RWPE2 (cell line): ENCODE measurements around the gene CHD3.

Experiments
- ATAC-seq: fragments of 200-7000 bp; cut with Tn5 transposase; 3 replicates; pipeline ENCODE4 v1.9.1; 2021; ENCODE audit warnings: low read depth
- DNase-seq: peaks from one replicate; pipeline ENCODE4 v3.0.0-alpha.2; 2020; ENCODE audit warnings: low spot score
- H3K27ac ChIP-seq: fragments of 450-650 bp; 2 replicates; pipeline ENCODE4 v1.5.1; 2017; ENCODE audit warnings: mild to moderate bottlenecking; ENCODE audit not compliant: poor library complexity, severe bottlenecking
- H3K27me3 ChIP-seq: fragments of 250-450 bp; sonication (Bioruptor Pico); 2 replicates; pipeline ENCODE4 v1.5.1; 2021; ENCODE audit warnings: mild to moderate bottlenecking, moderate library complexity; ENCODE audit not compliant: insufficient read depth, poor library complexity, severe bottlenecking
- H3K36me3 ChIP-seq: fragments of 250-450 bp; sonication (Bioruptor Pico); 2 replicates; pipeline ENCODE4 v1.5.1; 2020; ENCODE audit warnings: low read depth, mild to moderate bottlenecking, moderate library complexity
- H3K4me1 ChIP-seq: fragments of 250-450 bp; sonication (Bioruptor Pico); 2 replicates; pipeline ENCODE4 v1.5.1; 2021; ENCODE audit warnings: mild to moderate bottlenecking, moderate library complexity; ENCODE audit not compliant: insufficient read depth, poor library complexity, severe bottlenecking
- H3K4me3 ChIP-seq: fragments of 250-450 bp; sonication (Bioruptor Pico); 2 replicates; pipeline ENCODE4 v1.5.1; 2021; ENCODE audit warnings: mild to moderate bottlenecking, moderate library complexity; ENCODE audit not compliant: severe bottlenecking
- H3K9me3 ChIP-seq: fragments of 250-450 bp; sonication (Bioruptor Pico); 2 replicates; pipeline ENCODE4 v1.5.1; 2021; ENCODE audit warnings: mild to moderate bottlenecking, moderate library complexity; ENCODE audit not compliant: severe bottlenecking
- CTCF ChIP-seq: fragments of 450-650 bp; IDR thresholded peaks from one replicate; pipeline ENCODE4 v1.5.1; 2017; ENCODE audit warnings: mild to moderate bottlenecking, moderate library complexity; ENCODE audit not compliant: poor library complexity, severe bottlenecking

The CHD3 gene

GRCh38 chr17:7915611-7916384 is 27.2 kb downstream of the CHD3 start, which contains the start of gene RNF227:
Gene RNF227, minus strand, starts transcription at chr17:7916289. Its CDS starts 94 bp downstream, at chr17:7916195.
- Histone ChIP-seq H3K36me3 (peaks cover 11% of the 10 kb centered on the region), H3K4me3 (peak within 1 kb of the TSS; percentile 42), H3K9me3 (no peaks in the 10 kb centered on the region), H3K27me3 (no peaks in the 10 kb centered on the region), H3K4me1 (peaks cover 14% of the 10 kb centered on the region), H3K27ac (peak within 1 kb of the TSS; percentile 54)
- DNase-seq (peak; percentile 93), ATAC-seq (peak; percentile 70)
- no peak for TF ChIP-seq CTCF

- peak overlapping the region; percentile 42 for H3K4me3 ChIP-seq
- no peak for ATAC-seq
- peak overlapping the region; percentile 54 for H3K27ac ChIP-seq
- no peak for TF ChIP-seq CTCF
- peaks cover 14% of the 10 kb centered on the region for H3K4me1 ChIP-seq
- H3K9me3 ChIP-seq, result no peaks in the 10 kb centered on the region
- no peaks in the 10 kb centered on the region for H3K27me3 ChIP-seq
- no peak for DNase-seq
- peaks cover 10% of the 10 kb centered on the region for H3K36me3 ChIP-seq
Measured at GRCh38 chr17:7916385-7916682, 27.7 kb downstream of the CHD3 start.

- Histone ChIP-seq H3K9me3 (no peaks in the 10 kb centered on the region), H3K27ac (peak overlapping the region; percentile 54), H3K4me3 (no peak overlapping the region), H3K4me1 (peaks cover 14% of the 10 kb centered on the region), H3K27me3 (no peaks in the 10 kb centered on the region), H3K36me3 (peaks cover 6% of the 10 kb centered on the region)
- DNase-seq, result no peak
- TF ChIP-seq CTCF, result no peak
- ATAC-seq, result no peak
Measured at GRCh38 chr17:7916808-7917207, 28.2 kb downstream of the CHD3 start.

- no peak for ATAC-seq
- peak overlapping the region; percentile 19 for H3K4me3 ChIP-seq
Measured at GRCh38 chr17:7922269-7922844, 33.8 kb downstream of the CHD3 start.

More at GRCh38 chr17:7922269-7922844, 33.8 kb downstream of the CHD3 start:
- Histone ChIP-seq H3K36me3 (no peaks in the 10 kb centered on the region), H3K27ac (no peak overlapping the region), H3K4me1 (peaks cover 3% of the 10 kb centered on the region), H3K27me3 (no peaks in the 10 kb centered on the region), H3K9me3 (no peaks in the 10 kb centered on the region)
- DNase-seq, result no peak
- TF ChIP-seq CTCF, result no peak
